8988T (cell line): ENCODE measurements around the gene ZNF335.
"Not testable (repeated sequence)": the region's sequence is repeated elsewhere in the genome, so short reads cannot be mapped to it uniquely, and the experiment has no call there.

Source experiments
- DNase-seq: peaks from one replicate; pipeline ENCODE4 v3.0.0; 2011

The ZNF335 gene

DNA sequence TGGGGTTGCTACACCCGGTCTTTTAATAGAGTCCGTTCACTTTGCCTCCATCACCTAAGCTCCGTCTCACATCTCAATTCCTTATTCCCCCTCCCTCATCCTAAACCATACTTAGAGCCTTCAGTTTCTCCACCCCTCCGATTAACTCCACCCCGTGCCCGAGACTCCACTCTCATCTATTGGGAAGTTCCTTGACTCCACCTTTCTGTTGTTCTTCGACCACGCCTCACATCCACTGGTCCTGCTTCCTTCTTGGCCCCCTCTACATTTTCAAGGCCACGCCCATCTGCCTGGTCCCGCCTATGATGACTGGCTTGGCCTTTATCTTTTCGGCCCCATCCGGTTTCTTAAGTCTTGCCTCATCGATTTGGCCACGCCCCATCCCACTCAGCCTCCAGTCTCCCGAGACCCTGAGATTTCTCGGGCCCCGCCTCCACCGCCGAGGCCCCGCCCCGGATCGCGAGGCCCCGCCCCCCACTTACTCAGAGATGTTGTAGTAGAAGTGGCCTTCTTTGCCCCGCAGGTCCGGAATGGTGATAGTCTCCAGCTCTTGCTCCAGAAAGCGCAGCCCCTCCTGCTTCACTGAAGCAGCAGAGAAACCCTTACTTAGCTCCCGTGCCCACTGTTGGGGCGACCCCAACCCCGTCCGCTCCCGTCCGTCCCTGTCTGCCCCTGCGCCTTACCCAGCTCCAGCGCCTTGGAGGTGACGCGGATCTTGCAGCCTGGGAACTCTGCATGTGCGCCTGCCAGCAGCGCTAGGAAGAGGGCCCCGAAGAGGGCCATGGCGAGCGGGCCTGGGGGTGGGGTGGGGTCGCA lies 61.1 kb downstream of the ZNF335 start:
- DNase-seq = peak; percentile 81

DNA sequence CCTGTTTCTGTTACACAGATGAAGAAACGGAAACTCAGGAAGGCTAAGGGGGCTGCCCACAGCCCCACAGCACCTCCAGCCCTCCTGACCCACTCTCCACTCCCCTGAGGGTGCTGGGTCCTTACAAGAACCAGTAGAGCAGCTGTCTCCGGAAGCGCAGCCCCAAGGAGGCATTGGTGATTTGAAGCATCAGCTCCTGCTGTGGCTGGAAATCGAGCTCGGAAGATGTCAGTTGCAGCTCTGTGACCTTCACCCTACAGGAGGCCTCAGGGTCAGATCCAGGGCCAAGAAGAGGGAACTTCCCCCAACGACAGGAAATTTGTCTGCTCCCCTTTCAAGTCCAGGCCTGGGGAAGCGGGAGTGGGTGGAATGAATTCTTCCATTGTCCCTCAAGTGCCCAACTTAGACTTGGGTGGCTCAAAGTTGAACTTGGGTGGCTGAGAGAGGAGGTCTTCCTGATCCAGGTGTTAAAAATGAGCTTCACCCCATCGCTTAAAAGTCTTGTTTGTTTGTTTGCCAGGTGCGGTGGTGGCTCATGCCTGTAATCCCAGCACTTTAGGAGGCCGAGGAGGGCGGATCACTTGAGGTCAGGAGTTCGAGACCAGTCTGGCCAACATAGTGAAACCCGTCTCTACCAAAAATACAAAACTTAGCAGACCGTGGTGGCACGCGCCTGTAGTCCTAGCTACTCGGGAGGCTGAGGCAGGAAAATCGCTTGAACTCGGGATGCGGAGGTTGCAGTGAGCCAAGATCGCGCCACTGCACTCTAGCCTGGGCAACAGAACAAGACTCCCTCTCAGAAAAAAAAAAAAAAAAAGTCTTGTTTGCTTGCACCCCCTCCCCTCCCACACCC lies 62.0 kb downstream of the ZNF335 start:
- no peak for DNase-seq

DNA sequence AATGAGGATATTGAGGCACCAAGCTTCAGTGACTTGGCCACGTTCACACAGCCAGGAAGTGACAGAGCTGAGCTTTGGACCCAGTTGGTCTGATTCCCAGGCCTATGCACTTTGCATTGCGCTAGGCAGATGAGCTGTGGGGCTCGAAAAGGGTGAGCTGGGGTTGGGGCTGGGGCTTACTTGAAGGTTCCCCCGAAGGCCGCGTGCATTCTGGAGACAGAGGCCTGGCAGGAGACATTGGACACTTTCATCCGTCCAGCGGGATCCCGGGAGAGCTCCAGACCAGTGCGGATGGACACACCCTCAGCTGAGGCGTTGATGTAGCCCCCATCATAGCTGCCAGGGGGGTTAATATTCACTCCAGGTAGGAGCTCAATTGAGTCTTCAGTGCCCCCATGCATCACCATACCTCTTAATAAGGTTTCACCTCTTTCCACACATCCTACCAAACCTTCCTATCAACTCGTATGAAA lies 62.6 kb downstream of the ZNF335 start:
- DNase-seq = no peak

DNA sequence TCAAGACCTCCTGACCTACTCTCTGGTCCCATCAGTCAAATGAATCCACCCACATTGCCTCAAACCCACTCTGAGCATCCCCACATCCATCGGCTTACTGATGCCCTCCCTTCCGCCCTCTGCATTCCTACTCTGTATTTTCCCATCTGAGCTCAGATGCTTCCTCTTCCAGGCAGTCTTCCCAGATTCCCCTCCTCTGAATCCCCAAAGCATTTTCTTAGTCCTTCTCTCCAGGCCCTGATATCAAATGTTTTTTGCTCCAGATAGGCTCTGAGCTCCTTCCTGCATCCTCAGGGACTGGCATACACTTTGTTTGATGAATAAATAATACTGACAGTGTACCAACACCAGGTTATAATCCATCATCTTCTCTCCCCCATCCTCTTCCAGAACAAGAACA lies 63.9 kb downstream of the ZNF335 start:
- no peak for DNase-seq

DNA sequence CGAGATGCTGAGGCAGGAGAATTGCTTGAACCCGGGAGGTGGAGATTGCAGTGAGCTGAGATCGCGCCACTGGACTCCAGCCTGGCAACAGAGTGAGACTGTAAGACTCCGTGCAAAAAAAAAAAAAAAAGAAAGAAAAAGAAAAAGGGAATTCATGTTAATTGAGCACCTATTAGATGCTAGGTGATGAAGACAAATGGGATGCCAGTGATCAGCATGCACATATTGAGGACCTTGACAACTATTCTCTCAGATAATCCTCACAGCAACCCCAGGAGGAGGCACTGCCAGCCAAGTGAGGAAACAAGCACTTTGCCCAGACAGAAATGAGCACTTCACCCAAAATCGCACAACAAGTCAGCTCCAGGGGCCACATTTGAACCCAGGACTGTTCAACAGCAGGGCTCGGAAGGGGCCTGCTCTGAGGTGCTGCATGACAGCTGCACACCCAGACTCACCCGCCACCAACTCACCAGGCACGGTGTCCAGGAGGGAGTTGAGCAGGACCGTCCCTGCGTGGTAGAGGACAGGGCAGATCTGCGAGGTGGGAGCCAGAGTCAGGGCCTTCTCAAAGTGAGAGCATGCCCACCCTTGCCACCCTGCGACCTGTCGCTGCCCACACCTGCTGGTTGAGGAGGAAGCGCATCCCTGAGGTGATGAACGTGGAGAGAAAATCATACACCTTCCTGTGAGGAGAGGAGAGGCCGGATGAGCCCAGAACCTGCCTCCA lies 64.6 kb downstream of the ZNF335 start:
- DNase-seq = no peak

DNA sequence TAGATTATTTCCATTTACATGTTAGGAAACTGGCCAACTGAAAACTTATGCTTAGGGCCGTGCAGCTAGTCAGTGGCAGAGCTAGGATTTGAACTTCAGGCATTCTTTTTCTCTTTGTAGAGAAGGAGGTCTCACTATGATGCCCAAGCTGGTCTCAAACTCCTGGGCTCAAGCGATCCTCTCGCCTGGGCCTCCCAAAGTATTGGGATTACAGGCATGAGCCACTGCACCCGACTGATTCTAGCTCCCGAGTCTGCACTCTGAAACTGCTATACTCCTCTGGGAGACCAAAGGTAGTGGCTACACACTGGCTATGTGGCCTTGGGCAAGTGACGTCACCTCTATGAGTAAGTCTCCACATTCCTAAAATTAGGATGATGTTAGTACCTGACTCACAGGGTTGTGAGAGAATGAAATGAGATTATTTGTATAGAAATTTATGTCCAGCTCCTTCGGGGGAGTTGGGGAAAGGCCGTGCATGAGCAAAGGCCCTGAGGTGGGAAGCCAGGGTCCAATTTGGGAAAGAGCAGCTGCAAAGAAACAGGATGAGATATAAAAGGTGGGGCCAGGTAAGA lies 66.4 kb downstream of the ZNF335 start:
- no peak for DNase-seq

DNA sequence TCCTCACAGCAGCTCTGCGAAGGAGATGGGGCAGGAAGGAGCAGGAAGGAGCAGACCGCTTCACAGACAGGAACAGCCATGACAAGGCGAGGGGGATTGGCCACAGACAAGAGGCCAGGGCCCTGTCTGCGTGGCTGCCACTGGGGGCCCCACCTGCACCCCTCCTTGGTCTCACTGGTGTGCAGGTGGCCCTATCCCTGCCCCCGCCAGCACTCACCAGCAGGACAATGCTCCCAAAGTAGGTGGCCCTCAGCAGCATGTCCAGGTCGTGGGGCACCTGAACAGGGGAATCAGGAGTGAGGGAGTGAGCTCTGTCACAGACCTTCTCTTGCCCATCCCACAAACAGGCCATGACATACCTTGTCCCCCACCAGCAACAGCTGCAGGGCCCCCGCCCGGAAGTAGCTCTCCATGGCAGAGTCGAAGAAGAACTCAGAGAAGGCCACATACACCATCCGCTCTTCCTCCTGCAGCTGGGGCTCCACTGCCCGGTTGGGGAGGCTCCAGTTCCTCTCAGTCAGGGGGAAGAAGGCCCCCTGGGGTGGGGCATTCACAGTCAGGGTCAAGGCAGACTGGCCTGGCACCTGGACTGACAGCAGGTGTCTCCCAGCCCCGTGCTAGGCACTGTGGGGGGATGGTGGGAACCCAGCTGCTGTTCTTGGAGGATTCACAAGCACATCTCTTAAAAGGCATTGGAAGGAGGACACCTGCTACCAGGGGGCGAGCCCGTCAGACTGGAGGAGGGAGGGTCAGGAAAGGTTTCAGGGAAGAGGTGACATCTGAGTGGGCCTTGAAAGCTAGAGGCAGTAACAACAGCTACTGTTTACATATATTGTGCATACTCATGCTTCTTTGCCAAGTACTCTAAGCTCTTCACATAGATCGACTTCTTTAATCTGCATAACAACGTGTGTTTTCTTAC lies 67.2 kb downstream of the ZNF335 start:
- DNase-seq = no peak

DNA sequence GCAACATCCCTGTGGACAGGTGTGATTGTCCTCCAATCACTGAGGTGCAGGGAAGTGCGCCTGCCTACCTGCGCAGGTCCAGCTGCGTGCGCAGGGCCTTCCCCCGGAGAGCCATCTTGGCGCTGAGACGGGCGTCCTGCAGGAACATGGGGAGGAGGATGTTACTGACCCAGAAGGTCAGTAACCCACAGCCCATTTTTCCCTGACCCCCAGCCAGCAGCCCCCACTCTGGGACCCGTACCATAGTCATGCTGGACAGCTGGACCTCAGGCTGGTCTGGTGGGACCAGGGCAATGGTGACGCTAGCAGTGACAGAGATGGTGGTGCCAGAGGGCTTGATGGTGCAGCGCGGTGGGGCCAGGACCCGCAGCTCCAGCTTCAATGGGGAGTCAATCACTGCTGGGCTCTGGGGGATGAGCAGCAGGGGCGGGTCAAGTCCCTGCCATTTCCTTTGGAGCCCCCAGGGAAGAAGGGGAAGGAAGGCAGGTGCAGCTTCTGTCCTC lies 69.8 kb downstream of the ZNF335 start:
- no peak for DNase-seq

DNA sequence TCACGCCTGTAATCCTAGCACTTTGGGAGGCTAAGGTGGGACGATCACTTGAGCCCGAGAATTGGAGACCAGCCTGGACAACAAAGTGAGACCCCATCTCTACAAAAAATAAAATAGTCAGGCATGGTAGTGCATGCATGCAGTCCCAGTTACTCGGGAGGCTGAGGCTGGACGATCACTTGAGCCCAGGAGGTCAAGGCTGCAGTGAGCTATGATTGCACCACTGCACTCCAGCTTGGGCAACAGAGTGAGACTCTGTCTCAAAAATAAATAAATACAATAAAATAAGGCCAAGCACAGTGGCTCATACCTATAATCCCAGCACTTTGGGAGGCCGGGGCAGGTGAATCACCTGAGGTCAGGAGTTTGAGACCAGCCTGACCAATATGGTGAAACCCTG lies 70.7 kb downstream of the ZNF335 start:
- not testable (repeated sequence) for DNase-seq

DNA sequence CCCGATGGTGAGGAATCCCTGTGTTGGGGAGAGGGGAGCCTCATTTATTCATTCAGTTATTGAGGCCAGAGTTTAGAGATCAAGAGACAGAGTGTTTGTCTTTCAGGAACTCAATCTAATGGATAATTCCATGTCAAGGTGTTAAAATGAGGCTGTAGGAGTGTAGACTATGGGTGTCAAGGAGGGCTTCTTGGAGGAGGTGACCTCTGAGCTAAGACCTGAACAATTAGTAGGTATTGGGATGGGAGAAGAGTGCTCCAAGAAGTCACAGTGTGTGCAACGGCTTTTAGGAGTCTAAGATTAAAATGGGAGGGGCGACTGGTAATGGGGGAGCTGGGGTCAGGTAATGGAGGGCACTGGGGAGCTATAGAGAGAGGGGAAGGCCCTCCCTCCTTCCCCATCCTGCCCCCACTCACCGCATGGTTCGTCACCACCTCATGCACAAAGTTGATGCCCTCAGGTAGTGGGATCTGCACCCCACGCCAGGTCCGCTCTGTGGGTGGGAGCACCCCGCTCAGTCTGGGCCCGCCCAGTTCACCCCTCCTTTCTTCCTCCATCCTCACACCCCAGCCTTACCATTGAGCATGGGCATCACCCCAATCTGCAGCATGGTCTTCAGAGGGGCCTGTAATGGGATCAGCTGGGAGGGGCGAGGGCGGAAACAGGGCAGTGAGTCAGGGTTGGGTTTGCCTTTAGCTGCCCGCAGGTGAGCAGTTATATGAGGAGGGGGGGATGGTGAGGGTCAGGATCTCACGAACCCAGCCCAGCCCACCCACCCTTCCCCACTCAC lies 72.8 kb downstream of the ZNF335 start:
- DNase-seq = no peak
